ENCODE measurements around the gene ZNF57.

GRCh38 chr19:2967972-2968371, 67.2 kb downstream of the ZNF57 start:
- TF ChIP-seq, protein P1, sequence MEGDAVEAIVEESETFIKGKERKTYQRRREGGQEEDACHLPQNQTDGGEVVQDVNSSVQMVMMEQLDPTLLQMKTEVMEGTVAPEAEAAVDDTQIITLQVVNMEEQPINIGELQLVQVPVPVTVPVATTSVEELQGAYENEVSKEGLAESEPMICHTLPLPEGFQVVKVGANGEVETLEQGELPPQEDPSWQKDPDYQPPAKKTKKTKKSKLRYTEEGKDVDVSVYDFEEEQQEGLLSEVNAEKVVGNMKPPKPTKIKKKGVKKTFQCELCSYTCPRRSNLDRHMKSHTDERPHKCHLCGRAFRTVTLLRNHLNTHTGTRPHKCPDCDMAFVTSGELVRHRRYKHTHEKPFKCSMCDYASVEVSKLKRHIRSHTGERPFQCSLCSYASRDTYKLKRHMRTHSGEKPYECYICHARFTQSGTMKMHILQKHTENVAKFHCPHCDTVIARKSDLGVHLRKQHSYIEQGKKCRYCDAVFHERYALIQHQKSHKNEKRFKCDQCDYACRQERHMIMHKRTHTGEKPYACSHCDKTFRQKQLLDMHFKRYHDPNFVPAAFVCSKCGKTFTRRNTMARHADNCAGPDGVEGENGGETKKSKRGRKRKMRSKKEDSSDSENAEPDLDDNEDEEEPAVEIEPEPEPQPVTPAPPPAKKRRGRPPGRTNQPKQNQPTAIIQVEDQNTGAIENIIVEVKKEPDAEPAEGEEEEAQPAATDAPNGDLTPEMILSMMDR (IDR thresholded peaks at IDR 0.05; ENCODE audit: poor library complexity) = no peak
- no peak for TF ChIP-seq EZH2phosphoT487 (IDR thresholded peaks at IDR 0.05; ENCODE audit: low read depth, severe bottlenecking, unreplicated experiment)
